ENCODE measurements around the gene PTN.
"Not testable (repeated sequence)": the region's sequence is repeated elsewhere in the genome, so short reads cannot be mapped to it uniquely, and the experiment has no call there.

DNA sequence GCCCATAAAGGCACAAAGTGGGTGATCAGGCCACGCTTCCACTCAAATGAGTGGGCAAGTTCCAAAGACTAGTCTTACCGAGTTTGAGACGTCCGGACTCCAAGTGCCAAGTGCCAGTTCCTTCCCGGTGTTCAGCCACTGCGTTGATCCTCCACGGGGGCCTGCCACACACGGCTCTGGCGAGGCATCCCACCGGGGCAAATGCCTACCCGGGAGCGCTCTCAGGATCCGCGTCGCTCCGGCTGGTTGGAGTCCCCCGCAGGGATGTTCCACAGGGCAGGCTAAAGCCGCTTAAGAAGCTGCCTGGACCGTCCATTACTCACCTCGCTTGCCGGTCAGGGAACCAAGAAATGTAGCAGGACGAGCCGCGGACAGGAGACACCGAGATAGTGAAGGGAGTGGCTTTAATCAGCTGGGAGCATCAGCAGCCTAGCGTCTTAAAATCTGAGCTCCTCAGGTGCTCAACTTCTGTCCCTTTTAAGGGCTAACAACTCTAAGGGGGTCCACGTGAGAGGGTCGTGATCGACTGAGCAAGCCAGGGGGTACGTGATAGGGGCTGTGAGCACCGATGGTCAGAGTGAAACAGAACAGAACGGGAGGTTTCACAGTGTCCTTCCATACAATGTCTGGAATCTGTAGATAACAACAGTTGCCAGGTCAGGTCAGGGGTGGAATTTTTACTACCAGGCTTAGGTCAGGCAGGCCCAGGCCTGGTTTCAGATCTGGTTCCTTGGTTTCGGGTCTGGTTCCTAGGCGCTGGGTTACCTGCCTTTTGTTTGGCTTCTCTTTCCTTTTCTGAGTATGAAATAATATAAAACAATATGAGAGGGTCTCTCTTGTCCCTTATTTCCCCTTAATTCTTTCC is 75.3 kb downstream of the PTN start:
- TF ChIP-seq, protein P1, sequence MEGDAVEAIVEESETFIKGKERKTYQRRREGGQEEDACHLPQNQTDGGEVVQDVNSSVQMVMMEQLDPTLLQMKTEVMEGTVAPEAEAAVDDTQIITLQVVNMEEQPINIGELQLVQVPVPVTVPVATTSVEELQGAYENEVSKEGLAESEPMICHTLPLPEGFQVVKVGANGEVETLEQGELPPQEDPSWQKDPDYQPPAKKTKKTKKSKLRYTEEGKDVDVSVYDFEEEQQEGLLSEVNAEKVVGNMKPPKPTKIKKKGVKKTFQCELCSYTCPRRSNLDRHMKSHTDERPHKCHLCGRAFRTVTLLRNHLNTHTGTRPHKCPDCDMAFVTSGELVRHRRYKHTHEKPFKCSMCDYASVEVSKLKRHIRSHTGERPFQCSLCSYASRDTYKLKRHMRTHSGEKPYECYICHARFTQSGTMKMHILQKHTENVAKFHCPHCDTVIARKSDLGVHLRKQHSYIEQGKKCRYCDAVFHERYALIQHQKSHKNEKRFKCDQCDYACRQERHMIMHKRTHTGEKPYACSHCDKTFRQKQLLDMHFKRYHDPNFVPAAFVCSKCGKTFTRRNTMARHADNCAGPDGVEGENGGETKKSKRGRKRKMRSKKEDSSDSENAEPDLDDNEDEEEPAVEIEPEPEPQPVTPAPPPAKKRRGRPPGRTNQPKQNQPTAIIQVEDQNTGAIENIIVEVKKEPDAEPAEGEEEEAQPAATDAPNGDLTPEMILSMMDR (IDR thresholded peaks at IDR 0.05; ENCODE audit: borderline replicate concordance, extremely low read depth, low read length, poor library complexity, severe bottlenecking) = not testable (repeated sequence)
- not testable (repeated sequence) for TF ChIP-seq EZH2 (IDR thresholded peaks at IDR 0.05; ENCODE audit: borderline replicate concordance, low read depth, low read length, severe bottlenecking)

Data from DND-41 (cell line).